ENCODE measurements around the gene SGSM2.
"Not testable (repeated sequence)": the region's sequence is repeated elsewhere in the genome, so short reads cannot be mapped to it uniquely, and the experiment has no call there.

Gene SGSM2

DNA sequence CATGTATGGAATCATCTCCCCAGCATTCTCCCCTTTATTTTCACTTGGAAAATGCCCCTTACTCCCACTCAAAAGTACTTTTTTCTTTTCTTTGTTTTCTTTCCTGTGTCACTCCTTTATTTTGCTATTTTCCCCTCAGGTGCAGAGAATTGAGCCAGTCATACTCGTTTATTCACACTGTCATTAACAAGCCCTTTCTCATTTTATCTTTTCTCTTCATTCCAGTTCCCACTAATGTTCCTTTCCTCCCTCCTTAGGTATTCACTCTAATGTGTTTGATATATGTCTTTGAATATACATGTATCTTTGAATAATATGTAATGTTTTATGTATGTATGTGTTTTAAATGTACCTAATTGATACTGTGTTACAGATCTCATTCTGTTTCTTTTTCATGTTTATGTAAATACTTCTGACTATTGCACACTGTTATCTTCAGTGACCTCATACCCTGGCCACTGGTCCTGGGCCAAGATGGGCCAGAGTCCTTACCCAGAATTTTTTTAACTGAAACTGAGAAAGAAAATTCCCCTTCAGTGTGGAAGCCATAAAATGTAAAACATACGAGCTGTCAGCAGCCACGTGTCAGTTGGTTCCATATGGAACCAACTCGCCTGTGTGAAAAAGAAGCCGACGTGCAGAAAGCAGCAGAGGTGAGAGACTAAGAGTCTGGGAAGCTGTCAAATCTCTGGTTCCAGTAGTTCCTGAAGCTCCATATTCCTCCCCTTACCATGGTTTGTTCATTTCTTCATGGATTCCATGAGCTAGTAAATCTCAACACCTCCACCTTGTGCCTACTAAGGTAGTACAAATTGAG, 27.8 kb upstream of the SGSM2 start:
- H3K4me2 ChIP-seq (ENCODE audit: low read length) = no peak overlapping the region
- no peaks in the 10 kb centered on the region for H3K36me3 ChIP-seq (ENCODE audit: insufficient read depth, low read length)
- H3K4me3 ChIP-seq (ENCODE audit: low read depth, low read length, poor library complexity, severe bottlenecking) = no peak overlapping the region
- H3K4me1 ChIP-seq (ENCODE audit: insufficient read depth, low read length, severe bottlenecking) = peaks cover 4% of the 10 kb centered on the region
- no peak overlapping the region for H2AFZ ChIP-seq (ENCODE audit: low read length)
- H3K9me3 ChIP-seq (ENCODE audit: low read length) = no peaks in the 10 kb centered on the region
- TF ChIP-seq EZH2 (IDR thresholded peaks at IDR 0.05; ENCODE audit: borderline replicate concordance, low read length) = no peak
- no peak for TF ChIP-seq CTCF (IDR thresholded peaks at IDR 0.05; ENCODE audit: low read length)
- no peak overlapping the region for H3K27ac ChIP-seq (ENCODE audit: low read depth, low read length, poor library complexity, severe bottlenecking)
- H3K9ac ChIP-seq (ENCODE audit: low read length) = no peak overlapping the region
- H3K9me2 ChIP-seq (ENCODE audit: low read depth, low read length) = no peaks in the 10 kb centered on the region
- H4K20me1 ChIP-seq (ENCODE audit: insufficient read depth, low read length) = no peaks in the 10 kb centered on the region
- no peaks in the 10 kb centered on the region for H3K79me2 ChIP-seq (ENCODE audit: insufficient read depth, low read length)
- no peaks in the 10 kb centered on the region for H3F3A ChIP-seq (ENCODE audit: insufficient read depth, low read length)
- H3K27me3 ChIP-seq (ENCODE audit: insufficient read depth, low read length) = no peaks in the 10 kb centered on the region

- Histone ChIP-seq H3K36me3 (ENCODE audit: insufficient read depth, low read length) (no peaks in the 10 kb centered on the region), H3K4me2 (ENCODE audit: low read length) (no peak overlapping the region), H3K4me1 (ENCODE audit: insufficient read depth, low read length, severe bottlenecking) (no peaks in the 10 kb centered on the region), H3K27ac (ENCODE audit: low read depth, low read length, poor library complexity, severe bottlenecking) (no peak overlapping the region), H3K9me2 (ENCODE audit: low read depth, low read length) (no peaks in the 10 kb centered on the region), H3K9ac (ENCODE audit: low read length) (no peak overlapping the region), H3F3A (ENCODE audit: insufficient read depth, low read length) (no peaks in the 10 kb centered on the region), H2AFZ (ENCODE audit: low read length) (no peak overlapping the region), H3K9me3 (ENCODE audit: low read length) (no peaks in the 10 kb centered on the region), H3K4me3 (ENCODE audit: low read depth, low read length, poor library complexity, severe bottlenecking) (no peak overlapping the region), H3K79me2 (ENCODE audit: insufficient read depth, low read length) (no peaks in the 10 kb centered on the region), H4K20me1 (ENCODE audit: insufficient read depth, low read length) (no peaks in the 10 kb centered on the region), H3K27me3 (ENCODE audit: insufficient read depth, low read length) (no peaks in the 10 kb centered on the region)
- no peak for TF ChIP-seq EZH2 (IDR thresholded peaks at IDR 0.05; ENCODE audit: borderline replicate concordance, low read length)
Observed at GRCh38 chr17:2312736-2313135, 24.6 kb upstream of the SGSM2 start.

- H3K4me1 ChIP-seq (ENCODE audit: insufficient read depth, low read length, severe bottlenecking); H2AFZ ChIP-seq (ENCODE audit: low read length); H3K27ac ChIP-seq (ENCODE audit: low read depth, low read length, poor library complexity, severe bottlenecking); H3K9me2 ChIP-seq (ENCODE audit: low read depth, low read length); H3K9me3 ChIP-seq (ENCODE audit: low read length); H3K4me2 ChIP-seq (ENCODE audit: low read length); H3K79me2 ChIP-seq (ENCODE audit: insufficient read depth, low read length); H3K9ac ChIP-seq (ENCODE audit: low read length); H3F3A ChIP-seq (ENCODE audit: insufficient read depth, low read length); H3K27me3 ChIP-seq (ENCODE audit: insufficient read depth, low read length); H3K4me3 ChIP-seq (ENCODE audit: low read depth, low read length, poor library complexity, severe bottlenecking); H3K36me3 ChIP-seq (ENCODE audit: insufficient read depth, low read length); H4K20me1 ChIP-seq (ENCODE audit: insufficient read depth, low read length): not testable (repeated sequence)
Observed at GRCh38 chr17:2316916-2317205, 20.4 kb upstream of the SGSM2 start.

DNA sequence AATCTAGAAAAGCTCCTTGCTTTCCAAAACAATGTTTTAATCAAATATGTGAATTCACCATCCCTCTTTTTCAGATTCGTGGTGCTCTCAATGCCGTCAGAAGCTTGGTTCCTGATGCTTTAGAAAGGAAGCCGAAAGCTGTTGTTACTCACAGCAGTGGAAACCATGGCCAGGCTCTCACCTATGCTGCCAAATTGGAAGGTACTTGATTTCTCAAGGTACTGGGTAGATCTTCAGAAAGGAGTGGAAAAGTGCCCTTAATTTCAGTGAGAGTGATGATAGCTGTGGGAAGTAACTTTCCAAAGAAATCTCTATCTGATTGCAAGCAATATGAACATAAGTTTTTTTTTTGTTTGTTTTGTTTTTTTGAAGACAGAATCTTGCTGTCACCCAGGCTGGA, 19.5 kb upstream of the SGSM2 start:
- Histone ChIP-seq H3K27ac (ENCODE audit: low read depth, low read length, poor library complexity, severe bottlenecking) (no peak overlapping the region), H3K4me2 (ENCODE audit: low read length) (no peak overlapping the region), H4K20me1 (ENCODE audit: insufficient read depth, low read length) (no peaks in the 10 kb centered on the region), H2AFZ (ENCODE audit: low read length) (no peak overlapping the region), H3F3A (ENCODE audit: insufficient read depth, low read length) (no peaks in the 10 kb centered on the region), H3K79me2 (ENCODE audit: insufficient read depth, low read length) (no peaks in the 10 kb centered on the region), H3K9me2 (ENCODE audit: low read depth, low read length) (no peaks in the 10 kb centered on the region), H3K4me3 (ENCODE audit: low read depth, low read length, poor library complexity, severe bottlenecking) (no peak overlapping the region), H3K36me3 (ENCODE audit: insufficient read depth, low read length) (peaks cover 16% of the 10 kb centered on the region), H3K9me3 (ENCODE audit: low read length) (no peaks in the 10 kb centered on the region), H3K4me1 (ENCODE audit: insufficient read depth, low read length, severe bottlenecking) (no peaks in the 10 kb centered on the region), H3K9ac (ENCODE audit: low read length) (no peak overlapping the region), H3K27me3 (ENCODE audit: insufficient read depth, low read length) (no peaks in the 10 kb centered on the region)
- TF ChIP-seq CTCF (IDR thresholded peaks at IDR 0.05; ENCODE audit: low read length) = no peak
- TF ChIP-seq EZH2 (IDR thresholded peaks at IDR 0.05; ENCODE audit: borderline replicate concordance, low read length) = no peak
